ENCODE measurements around the gene BAG5.

Gene BAG5

GRCh38 chr14:103508521-103509329 is 53.7 kb downstream of the BAG5 start:
- Histone ChIP-seq H4K20me1 (ENCODE audit: insufficient read depth) (no peaks in the 10 kb centered on the region), H3K36me3 (ENCODE audit: insufficient read depth) (no peaks in the 10 kb centered on the region), H3K4me1 (ENCODE audit: low read depth, poor library complexity, severe bottlenecking) (no peaks in the 10 kb centered on the region), H3K27ac (no peak overlapping the region), H3K79me2 (ENCODE audit: insufficient read depth, low read depth) (no peaks in the 10 kb centered on the region), H3K4me2 (no peak overlapping the region), H3K9ac (no peak overlapping the region), H3K4me3 (IDR thresholded peaks at IDR 0.05; ENCODE audit: insufficient read depth, low read depth, low read length) (no peak overlapping the region), H3K27me3 (ENCODE audit: insufficient read depth, low read depth) (no peaks in the 10 kb centered on the region), H2AFZ (ENCODE audit: low read depth) (no peak overlapping the region)
- TF ChIP-seq CTCF (conservative IDR thresholded peaks at IDR 0.05; ENCODE audit: low read depth, low read length) = no peak

- Histone ChIP-seq H4K20me1 (ENCODE audit: insufficient read depth) (no peaks in the 10 kb centered on the region), H3K9ac (no peak overlapping the region), H3K79me2 (ENCODE audit: insufficient read depth, low read depth) (no peaks in the 10 kb centered on the region), H3K4me2 (no peak overlapping the region), H3K27ac (no peak overlapping the region), H3K4me3 (IDR thresholded peaks at IDR 0.05; ENCODE audit: insufficient read depth, low read depth, low read length) (no peak overlapping the region), H3K4me1 (ENCODE audit: low read depth, poor library complexity, severe bottlenecking) (no peaks in the 10 kb centered on the region), H3K36me3 (ENCODE audit: insufficient read depth) (no peaks in the 10 kb centered on the region), H2AFZ (ENCODE audit: low read depth) (no peak overlapping the region), H3K27me3 (ENCODE audit: insufficient read depth, low read depth) (no peaks in the 10 kb centered on the region)
- no peak for TF ChIP-seq CTCF (conservative IDR thresholded peaks at IDR 0.05; ENCODE audit: low read depth, low read length)
Measured at GRCh38 chr14:103507751-103508150, 54.7 kb downstream of the BAG5 start.

Measured in KMS-11 (cell line).